ENCODE measurements around the gene SOS1.
"Not testable (repeated sequence)": the region's sequence is repeated elsewhere in the genome, so short reads cannot be mapped to it uniquely, and the experiment has no call there.

DNA sequence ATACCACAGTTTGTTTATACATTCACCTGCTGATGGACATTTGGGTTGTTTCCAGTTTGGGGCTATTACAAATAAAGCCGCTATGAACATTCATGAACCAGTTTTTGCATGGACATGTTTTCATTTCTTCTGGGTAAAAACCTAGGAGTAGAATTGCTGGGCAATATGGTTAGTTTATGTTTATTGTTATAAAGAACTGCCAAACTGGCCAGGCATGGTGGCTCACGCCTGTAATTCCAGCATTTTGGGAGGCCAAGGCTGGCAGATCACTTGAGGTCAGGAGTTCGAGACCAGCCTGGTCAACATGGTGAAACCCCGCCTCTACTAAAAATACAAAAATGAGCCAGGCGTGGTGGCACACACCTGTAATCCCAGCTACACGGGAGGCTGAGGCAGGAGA is 68.2 kb downstream of the SOS1 start:
- not testable (repeated sequence) for TF ChIP-seq SIN3A (IDR thresholded peaks at IDR 0.05; ENCODE audit: borderline replicate concordance, low read depth, low read length)
- TF ChIP-seq, protein P1, sequence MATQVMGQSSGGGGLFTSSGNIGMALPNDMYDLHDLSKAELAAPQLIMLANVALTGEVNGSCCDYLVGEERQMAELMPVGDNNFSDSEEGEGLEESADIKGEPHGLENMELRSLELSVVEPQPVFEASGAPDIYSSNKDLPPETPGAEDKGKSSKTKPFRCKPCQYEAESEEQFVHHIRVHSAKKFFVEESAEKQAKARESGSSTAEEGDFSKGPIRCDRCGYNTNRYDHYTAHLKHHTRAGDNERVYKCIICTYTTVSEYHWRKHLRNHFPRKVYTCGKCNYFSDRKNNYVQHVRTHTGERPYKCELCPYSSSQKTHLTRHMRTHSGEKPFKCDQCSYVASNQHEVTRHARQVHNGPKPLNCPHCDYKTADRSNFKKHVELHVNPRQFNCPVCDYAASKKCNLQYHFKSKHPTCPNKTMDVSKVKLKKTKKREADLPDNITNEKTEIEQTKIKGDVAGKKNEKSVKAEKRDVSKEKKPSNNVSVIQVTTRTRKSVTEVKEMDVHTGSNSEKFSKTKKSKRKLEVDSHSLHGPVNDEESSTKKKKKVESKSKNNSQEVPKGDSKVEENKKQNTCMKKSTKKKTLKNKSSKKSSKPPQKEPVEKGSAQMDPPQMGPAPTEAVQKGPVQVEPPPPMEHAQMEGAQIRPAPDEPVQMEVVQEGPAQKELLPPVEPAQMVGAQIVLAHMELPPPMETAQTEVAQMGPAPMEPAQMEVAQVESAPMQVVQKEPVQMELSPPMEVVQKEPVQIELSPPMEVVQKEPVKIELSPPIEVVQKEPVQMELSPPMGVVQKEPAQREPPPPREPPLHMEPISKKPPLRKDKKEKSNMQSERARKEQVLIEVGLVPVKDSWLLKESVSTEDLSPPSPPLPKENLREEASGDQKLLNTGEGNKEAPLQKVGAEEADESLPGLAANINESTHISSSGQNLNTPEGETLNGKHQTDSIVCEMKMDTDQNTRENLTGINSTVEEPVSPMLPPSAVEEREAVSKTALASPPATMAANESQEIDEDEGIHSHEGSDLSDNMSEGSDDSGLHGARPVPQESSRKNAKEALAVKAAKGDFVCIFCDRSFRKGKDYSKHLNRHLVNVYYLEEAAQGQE (IDR thresholded peaks at IDR 0.05; ENCODE audit: low read depth, low read length), result not testable (repeated sequence)
- TF ChIP-seq, protein P2, sequence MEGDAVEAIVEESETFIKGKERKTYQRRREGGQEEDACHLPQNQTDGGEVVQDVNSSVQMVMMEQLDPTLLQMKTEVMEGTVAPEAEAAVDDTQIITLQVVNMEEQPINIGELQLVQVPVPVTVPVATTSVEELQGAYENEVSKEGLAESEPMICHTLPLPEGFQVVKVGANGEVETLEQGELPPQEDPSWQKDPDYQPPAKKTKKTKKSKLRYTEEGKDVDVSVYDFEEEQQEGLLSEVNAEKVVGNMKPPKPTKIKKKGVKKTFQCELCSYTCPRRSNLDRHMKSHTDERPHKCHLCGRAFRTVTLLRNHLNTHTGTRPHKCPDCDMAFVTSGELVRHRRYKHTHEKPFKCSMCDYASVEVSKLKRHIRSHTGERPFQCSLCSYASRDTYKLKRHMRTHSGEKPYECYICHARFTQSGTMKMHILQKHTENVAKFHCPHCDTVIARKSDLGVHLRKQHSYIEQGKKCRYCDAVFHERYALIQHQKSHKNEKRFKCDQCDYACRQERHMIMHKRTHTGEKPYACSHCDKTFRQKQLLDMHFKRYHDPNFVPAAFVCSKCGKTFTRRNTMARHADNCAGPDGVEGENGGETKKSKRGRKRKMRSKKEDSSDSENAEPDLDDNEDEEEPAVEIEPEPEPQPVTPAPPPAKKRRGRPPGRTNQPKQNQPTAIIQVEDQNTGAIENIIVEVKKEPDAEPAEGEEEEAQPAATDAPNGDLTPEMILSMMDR (IDR thresholded peaks at IDR 0.05), result not testable (repeated sequence)
